Astrocyte of the spinal cord (primary cell): ENCODE measurements around the gene SSH2.

Source experiments
- DNase-seq: peaks from one replicate; pipeline ENCODE4 v3.0.0; 2011; ENCODE audit warnings: low read depth, low spot score
- H3K4me3 ChIP-seq: 2 replicates; pipeline ENCODE4 v1.5.1; 2011; ENCODE audit warnings: low read depth, mild to moderate bottlenecking, low read length, moderate library complexity
- CTCF ChIP-seq: IDR thresholded peaks from 2 replicates; pipeline ENCODE4 v1.5.1; 2012; ENCODE audit warnings: low read depth, mild to moderate bottlenecking, low read length, inconsistent platforms
- in situ Hi-C: cut with HindIII; loops from 2 replicates; pipeline ENCODE4 v1.10.0; 2017; ENCODE audit warnings: low sequenced_read_pairs

SSH2 gene

GRCh38 chr17:29837531-29837930, 92.5 kb downstream of the SSH2 start:
- no peak for TF ChIP-seq CTCF
- in situ Hi-C loops, result no loop called here
- no peak for DNase-seq
- H3K4me3 ChIP-seq, result no peak overlapping the region

- H3K4me3 ChIP-seq, result no peak overlapping the region
- TF ChIP-seq CTCF, result no peak
- in situ Hi-C loops, result no loop called here
- no peak for DNase-seq
These were observed 93.4 kb downstream of the SSH2 start for GRCh38 chr17:29836643-29837042.

- peak; percentile 26 for DNase-seq
- in situ Hi-C loops, result no loop called here
- TF ChIP-seq CTCF, result no peak
- H3K4me3 ChIP-seq, result no peak overlapping the region
These were observed 94.3 kb downstream of the SSH2 start for GRCh38 chr17:29835435-29836351.

- no peak for TF ChIP-seq CTCF
- no peak for DNase-seq
- in situ Hi-C loops, result no loop called here
These were observed 96.2 kb downstream of the SSH2 start for GRCh38 chr17:29833801-29834200.

GRCh38 chr17:29828676-29829284, 101.2 kb downstream of the SSH2 start:
- DNase-seq, result no peak
- H3K4me3 ChIP-seq, result no peak overlapping the region
- TF ChIP-seq CTCF, result no peak
- in situ Hi-C loops, result no loop called here

More at GRCh38 chr17:29833801-29834200, 96.2 kb downstream of the SSH2 start:
- no peak overlapping the region for H3K4me3 ChIP-seq

GRCh38 chr17:29827179-29827578, 102.8 kb downstream of the SSH2 start:
- TF ChIP-seq CTCF, result no peak
- no peak for DNase-seq
- in situ Hi-C loops, result no loop called here
- no peak overlapping the region for H3K4me3 ChIP-seq
